Kidney epithelial cell (primary cell): Measurements from ENCODE around the gene EIF6. TPM values are rescaled to one million over a fixed set of nuclear protein-coding genes. Genes with fewer than 3 reads are reported as not detected.

ENCODE experiments used
- DNase-seq: peaks from one replicate; pipeline ENCODE4 v3.0.0-alpha.2; 2010; ENCODE audit warnings: low read depth
- H3K27me3 ChIP-seq: 2 replicates; pipeline ENCODE4 v1.6.0; 2011; ENCODE audit warnings: low read length; ENCODE audit not compliant: control insufficient read depth, insufficient read depth
- H3K36me3 ChIP-seq: 2 replicates; pipeline ENCODE4 v1.5.1; 2011; ENCODE audit warnings: low read length; ENCODE audit not compliant: control insufficient read depth, insufficient read depth
- H3K4me3 ChIP-seq: 2 replicates; pipeline ENCODE4 v1.5.1; 2011; ENCODE audit warnings: low read depth, mild to moderate bottlenecking, control low read depth, low read length
- CTCF ChIP-seq: IDR thresholded peaks from 2 replicates; pipeline ENCODE4 v1.5.1; 2011; ENCODE audit warnings: mild to moderate bottlenecking, moderate library complexity, low read length, control low read depth, inconsistent platforms; ENCODE audit not compliant: insufficient read depth, poor library complexity, severe bottlenecking
- total RNA-seq: library from RNA; depleted of rRNA; stranded (reverse); fragments of >200 nt; gene quantifications from 2 replicates; pipeline ENCODE4 v1.2.3, GENCODE V29; 2015

Gene EIF6
- 284 and 332 TPM in 2 replicates for total RNA-seq

GRCh38 chr20:35284267-35284991, at the start of gene EIF6:
EIF6 (minus strand) TSS chr20:35284772; CDS start chr20:35284487, 285 bp downstream.
- DNase-seq = no peak
- peaks cover 3% of the 10 kb centered on the region for H3K36me3 ChIP-seq
- peak within 1 kb of the TSS; percentile 94 for H3K4me3 ChIP-seq
- no peak for TF ChIP-seq CTCF
- no peaks in the 10 kb centered on the region for H3K27me3 ChIP-seq

- no peak for TF ChIP-seq CTCF
- Histone ChIP-seq H3K36me3 (no peaks in the 10 kb centered on the region), H3K4me3 (no peak overlapping the region), H3K27me3 (no peaks in the 10 kb centered on the region)
- DNase-seq = no peak
These were observed 49.0 kb upstream of the EIF6 start for GRCh38 chr20:35333606-35334005.

- H3K27me3 ChIP-seq = no peaks in the 10 kb centered on the region
- no peaks in the 10 kb centered on the region for H3K36me3 ChIP-seq
- no peak overlapping the region for H3K4me3 ChIP-seq
- no peak for TF ChIP-seq CTCF
- no peak for DNase-seq
These were observed 48.1 kb upstream of the EIF6 start for GRCh38 chr20:35332540-35333200.

- no peaks in the 10 kb centered on the region for H3K36me3 ChIP-seq
- no peak overlapping the region for H3K4me3 ChIP-seq
- TF ChIP-seq CTCF = peak; percentile 60
- DNase-seq = no peak
- no peaks in the 10 kb centered on the region for H3K27me3 ChIP-seq
These were observed 45.0 kb upstream of the EIF6 start for GRCh38 chr20:35329435-35330139.

GRCh38 chr20:35328689-35329088, 44.1 kb upstream of the EIF6 start:
- Histone ChIP-seq H3K4me3 (no peak overlapping the region), H3K36me3 (no peaks in the 10 kb centered on the region), H3K27me3 (no peaks in the 10 kb centered on the region)
- no peak for DNase-seq
- no peak for TF ChIP-seq CTCF
